ENCODE data around the gene TASOR2. TPM values are rescaled to one million over a fixed set of nuclear protein-coding genes. Genes with fewer than 3 reads are reported as not detected.

Gene TASOR2
- total and polyA plus RNA-seq, 9 of the 15 experiments (the other 6 are each of a cell fraction or from before 2014, with no cell fraction given) = 12.7 to 75.3 (median 52.3) TPM

GRCh38 chr10:5694573-5694972, 9.9 kb downstream of the TASOR2 start:
- ChIA-PET POLR2A (interaction anchor here (0.8 to 2.8 kb wide), 2 partner anchors 12 to 68 kb away, joined by 3 to 10 read pairs; no protein-coding TSS in a partner anchor), CTCF (ENCODE audit: low intra/inter-chr PET ratio) (no interaction called here)
- WGBS (ENCODE audit: insufficient coverage, low coverage, missing lambda C conversion rate) = 7% methylated on average over 1 of the region's 1 CpG
- TF ChIP-seq PRDM10 (IDR thresholded peaks at IDR 0.05; ENCODE audit: partially characterized antibody) (no peak), HNRNPH1 (optimal IDR thresholded peaks at IDR 0.05; ENCODE audit: low read depth, low read length) (no peak), ILK (tag; IDR thresholded peaks at IDR 0.05; ENCODE audit: borderline replicate concordance, low read depth) (no peak), CUX1 (CRISPR knock-in tag; IDR thresholded peaks at IDR 0.05) (no peak), SPI1 (IDR thresholded peaks at IDR 0.05; ENCODE audit: borderline replicate concordance, low read depth, low read length) (no peak), CCNT2 (IDR thresholded peaks at IDR 0.05; ENCODE audit: borderline replicate concordance, extremely low read depth, insufficient read length, low read depth, low read length) (no peak), NCOA4 (IDR thresholded peaks at IDR 0.05; ENCODE audit: partially characterized antibody) (no peak), HES1 (IDR thresholded peaks at IDR 0.05; ENCODE audit: low read depth) (no peak), SMARCC2 (IDR thresholded peaks at IDR 0.05; ENCODE audit: low read depth) (no peak), RNF219 (CRISPR knock-in tag; IDR thresholded peaks at IDR 0.05) (no peak)

More at GRCh38 chr10:5694573-5694972, 9.9 kb downstream of the TASOR2 start:
- Histone ChIP-seq H3K9ac (ENCODE audit: insufficient read depth in 1 of 2, low read depth in 2 of 2, low read length in 2 of 2) (no peak overlapping the region), H3K9me1 (ENCODE audit: control insufficient read depth, insufficient read depth, low read length) (no peaks in the 10 kb centered on the region), H3K4me2 (ENCODE audit: insufficient read depth, low read length) (no peak overlapping the region), H3K27me3 (ENCODE audit: control insufficient read depth in 2 of 2, insufficient read depth in 2 of 2, low read length in 2 of 2) (no peaks in the 10 kb centered on the region), H3K27ac (ENCODE audit: extremely low read depth, low read depth, low read length) (no peak overlapping the region), H3K36me3 (ENCODE audit: control insufficient read depth, insufficient read depth, low read length) (no peaks in the 10 kb centered on the region; the same call in 1 of the 3 replicates), H2AFZ (ENCODE audit: low read depth, low read length) (no peak overlapping the region), H4K20me1 (replicated peaks; ENCODE audit: control insufficient read depth, insufficient read depth, low read length) (peaks cover 14% of the 10 kb centered on the region; the same call in 1 of the 2 replicates), H3K9me3 (replicated peaks; ENCODE audit: control insufficient read depth, insufficient read depth, low read depth, low read length) (no peaks in the 10 kb centered on the region), H3K4me3 (no peak overlapping the region), H3K79me2 (ENCODE audit: control insufficient read depth, insufficient read depth, low read length) (peaks cover 100% of the 10 kb centered on the region), H3K4me1 (replicated peaks in 1 of 2; ENCODE audit: control insufficient read depth in 2 of 2, insufficient read depth in 2 of 2, low read length in 2 of 2) (peaks cover 22 to 36% of the 10 kb centered on the region in 2 experiments)
- in situ Hi-C loops (cut with MboI) = no loop called here
- intact Hi-C loops (cut with micrococcal nuclease) = no loop called here
- BruUV-seq (replicated peaks) = no TSS peak
- FAIRE-seq (no peak), DNase-seq (ENCODE audit: extremely low read depth in 1 of 4, low spot score in 3 of 4) (no peak), ATAC-seq (no peak)

All from K562 (cell line).